ENCODE measurements around the gene NLGN1. TPM values are rescaled to one million over a fixed set of nuclear protein-coding genes. Genes with fewer than 3 reads are reported as not detected.

The NLGN1 gene
- total RNA-seq, 1 donor from 2014 or later: not detected

GRCh38 chr3:173404156-173404555 lies 6.6 kb downstream of the NLGN1 start:
- no peak for TF ChIP-seq CTCF (IDR thresholded peaks at IDR 0.05)
- ATAC-seq (ENCODE audit: low read depth) (no peak), DNase-seq (no peak)
- Mint-ChIP-seq H3K36me3 (ENCODE audit: low read depth) (no peaks in the 10 kb centered on the region), H3K27ac (no peak overlapping the region), H3K27me3 (peaks cover 12% of the 10 kb centered on the region), H3K4me3 (no peak overlapping the region), H3K9me3 (no peaks in the 10 kb centered on the region), H3K4me1 (no peaks in the 10 kb centered on the region)
- intact Hi-C loops (cut with micrococcal nuclease): no loop called here
- POLR2A ChIA-PET: no interaction called here
- CTCF ChIA-PET: no interaction called here

GRCh38 chr3:173410436-173410835 lies 12.9 kb downstream of the NLGN1 start:
- intact Hi-C loops (cut with micrococcal nuclease): no loop called here

GRCh38 chr3:173410849-173411248 lies 13.3 kb downstream of the NLGN1 start:
- ChIA-PET POLR2A (no interaction called here), CTCF (no interaction called here)
- Mint-ChIP-seq H3K27ac (no peak overlapping the region), H3K36me3 (ENCODE audit: low read depth) (no peaks in the 10 kb centered on the region), H3K9me3 (peaks cover 2% of the 10 kb centered on the region), H3K4me3 (no peak overlapping the region), H3K4me1 (no peaks in the 10 kb centered on the region), H3K27me3 (no peaks in the 10 kb centered on the region)
- TF ChIP-seq CTCF (IDR thresholded peaks at IDR 0.05): no peak
- intact Hi-C loops (cut with micrococcal nuclease): no loop called here
- ATAC-seq (ENCODE audit: low read depth): no peak
- DNase-seq: no peak

More at GRCh38 chr3:173410436-173410835, 12.9 kb downstream of the NLGN1 start:
- ChIA-PET POLR2A (no interaction called here), CTCF (no interaction called here)
- no peak overlapping the region for H3K27ac Mint-ChIP-seq
- no peaks in the 10 kb centered on the region for H3K27me3 Mint-ChIP-seq
- TF ChIP-seq CTCF (IDR thresholded peaks at IDR 0.05): no peak
- H3K9me3 Mint-ChIP-seq: peaks cover 2% of the 10 kb centered on the region
- ATAC-seq (ENCODE audit: low read depth): no peak
- H3K4me1 Mint-ChIP-seq: no peaks in the 10 kb centered on the region
- DNase-seq: no peak
- H3K36me3 Mint-ChIP-seq (ENCODE audit: low read depth): no peaks in the 10 kb centered on the region
- H3K4me3 Mint-ChIP-seq: no peak overlapping the region

- Mint-ChIP-seq H3K4me1 (no peaks in the 10 kb centered on the region), H3K27me3 (no peaks in the 10 kb centered on the region), H3K36me3 (ENCODE audit: low read depth) (no peaks in the 10 kb centered on the region), H3K9me3 (peaks cover 2% of the 10 kb centered on the region), H3K27ac (no peak overlapping the region), H3K4me3 (no peak overlapping the region)
- ChIA-PET POLR2A (no interaction called here), CTCF (no interaction called here)
- no peak for DNase-seq
- intact Hi-C loops (cut with micrococcal nuclease): no loop called here
- no peak for ATAC-seq (ENCODE audit: low read depth)
- no peak for TF ChIP-seq CTCF (IDR thresholded peaks at IDR 0.05)
Measured at GRCh38 chr3:173411375-173411973, 13.9 kb downstream of the NLGN1 start.

GRCh38 chr3:173416070-173416469 lies 18.5 kb downstream of the NLGN1 start:
- no peak for TF ChIP-seq CTCF (IDR thresholded peaks at IDR 0.05)
- Mint-ChIP-seq H3K36me3 (ENCODE audit: low read depth) (no peaks in the 10 kb centered on the region), H3K4me3 (no peak overlapping the region), H3K4me1 (no peaks in the 10 kb centered on the region), H3K27ac (no peak overlapping the region), H3K9me3 (peaks cover 2% of the 10 kb centered on the region), H3K27me3 (no peaks in the 10 kb centered on the region)
- ATAC-seq (ENCODE audit: low read depth): no peak
- intact Hi-C loops (cut with micrococcal nuclease): no loop called here
- ChIA-PET CTCF (no interaction called here), POLR2A (no interaction called here)
- DNase-seq: no peak

Measured in activated B cell treated with CpG ODN at 0.5 μM for 24 hours (primary cell).